HepG2 (cell line): ENCODE results near the gene COLEC12. TPM values are rescaled to one million over a fixed set of nuclear protein-coding genes. Genes with fewer than 3 reads are reported as not detected.

ENCODE experiments used
- ETV6 ChIP-seq: sonication (generic); formaldehyde crosslinking; conservative IDR thresholded peaks from 2 replicates; pipeline ENCODE4 v1.4.0; 2020; ENCODE audit warnings: missing genetic modification reagents
- FOXO1 ChIP-seq: sonication (generic); formaldehyde crosslinking; IDR thresholded peaks from 2 replicates; pipeline ENCODE4 v1.4.0; 2020; ENCODE audit warnings: missing genetic modification reagents
- GFI1 ChIP-seq: sonication (generic); formaldehyde crosslinking; IDR thresholded peaks from 2 replicates; pipeline ENCODE4 v1.5.0; 2020; ENCODE audit warnings: missing genetic modification reagents, mild to moderate bottlenecking, borderline replicate concordance
- JUNB ChIP-seq: sonication (generic); formaldehyde crosslinking; IDR thresholded peaks from 2 replicates; pipeline ENCODE4 v1.8.0; 2022; ENCODE audit warnings: missing genetic modification reagents, mild to moderate bottlenecking, borderline replicate concordance
- MIXL1 ChIP-seq: IDR thresholded peaks from 2 replicates; pipeline ENCODE4 v1.6.1; 2016
- NR2F6 ChIP-seq, 2 experiments: IDR thresholded peaks; 2 replicates each; pipeline ENCODE4 v1.6.1; 2016; ENCODE audit warnings: antibody characterized with exemption in 1 of 2, mild to moderate bottlenecking in 1 of 2
- RARA ChIP-seq: IDR thresholded peaks from 2 replicates; pipeline ENCODE4 v1.6.1; 2016; ENCODE audit warnings: missing genetic modification reagents, missing compliant biosample characterization
- SSRP1 ChIP-seq: IDR thresholded peaks from 2 replicates; pipeline ENCODE4 v1.6.1; 2016; ENCODE audit warnings: control low read depth
- ZFP36L2 ChIP-seq: sonication (generic); formaldehyde crosslinking; IDR thresholded peaks from 2 replicates; pipeline ENCODE4 v1.4.0; 2020; ENCODE audit warnings: missing genetic modification reagents
- polyA plus RNA-seq, 8 experiments: library from polyadenylated mRNA; depleted of rRNA in 3 of 8; stranded (reverse) in 7 of 8; unstranded in 1 of 8; fragments of >200 nt; fragmentation: Illumina TruSeq in 4 of 8; extraction: Trizol in 4 of 8; gene quantifications; 2 replicates each; pipeline versions ENCODE4 v1.2.1 to v1.2.3, GENCODE V29; 2011 to 2016; ENCODE audit warnings: low read depth in 4 of 8, missing spikeins in 1 of 8, mixed read lengths in 1 of 8; ENCODE audit not compliant: insufficient read depth in 1 of 8
- total RNA-seq, 5 experiments: library from RNA; depleted of rRNA; stranded (reverse); fragments of >200 nt; fragmentation: Illumina TruSeq; extraction: Trizol; gene quantifications; 2 replicates each; pipeline ENCODE4 v1.2.3, GENCODE V29; 2016; ENCODE audit warnings: low read depth in 1 of 5
- TF ChIP-seq, protein P1 (sequence below): sonication (generic); formaldehyde crosslinking; IDR thresholded peaks from 2 replicates; pipeline ENCODE4 v1.4.0; 2020; ENCODE audit warnings: missing genetic modification reagents
- TF ChIP-seq, protein P2 (sequence below): sonication (generic); formaldehyde crosslinking; IDR thresholded peaks from 2 replicates; pipeline ENCODE4 v1.4.0; 2020; ENCODE audit warnings: missing genetic modification reagents
- TF ChIP-seq, protein P3 (sequence below): sonication (generic); formaldehyde crosslinking; IDR thresholded peaks from 2 replicates; pipeline ENCODE4 v1.5.1; 2020; ENCODE audit warnings: mild to moderate bottlenecking, missing genetic modification reagents, borderline replicate concordance
- TF ChIP-seq, protein P4 (sequence below): sonication (generic); formaldehyde crosslinking; IDR thresholded peaks from 2 replicates; pipeline ENCODE4 v1.8.0; 2022; ENCODE audit warnings: missing genetic modification reagents, low read depth, mild to moderate bottlenecking, borderline replicate concordance
- TF ChIP-seq, protein P5 (sequence below): sonication (generic); formaldehyde crosslinking; IDR thresholded peaks from 2 replicates; pipeline ENCODE4 v1.4.0; 2020; ENCODE audit warnings: missing genetic modification reagents, borderline replicate concordance
- TF ChIP-seq, protein P6 (sequence below): sonication (generic); formaldehyde crosslinking; IDR thresholded peaks from 2 replicates; pipeline ENCODE4 v1.4.0; 2020; ENCODE audit warnings: missing genetic modification reagents, borderline replicate concordance

COLEC12 gene
- total and polyA plus RNA-seq, 2 of the 13 experiments (the other 11 are each of a cell fraction or from before 2014, with no cell fraction given): 0.02 to 0.11 TPM

DNA sequence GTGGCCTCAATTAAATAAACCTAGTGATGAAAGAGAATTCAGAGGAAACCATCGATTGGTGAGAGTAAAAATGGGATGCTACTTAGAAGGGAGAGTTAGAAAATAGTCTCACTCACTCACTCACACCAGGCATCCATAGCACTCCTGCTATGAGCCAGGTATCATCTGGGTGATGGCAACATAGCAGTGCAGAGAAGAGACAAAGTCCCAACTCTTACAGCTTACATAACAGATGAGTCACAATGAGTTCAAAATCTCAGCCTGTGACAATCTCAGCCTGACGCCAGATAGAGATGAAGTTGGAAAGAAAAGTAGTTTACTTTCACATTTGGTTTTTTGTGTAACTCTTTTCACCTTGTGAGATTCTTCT is 177.3 kb downstream of the COLEC12 start (continued):
- TF ChIP-seq, protein P1, sequence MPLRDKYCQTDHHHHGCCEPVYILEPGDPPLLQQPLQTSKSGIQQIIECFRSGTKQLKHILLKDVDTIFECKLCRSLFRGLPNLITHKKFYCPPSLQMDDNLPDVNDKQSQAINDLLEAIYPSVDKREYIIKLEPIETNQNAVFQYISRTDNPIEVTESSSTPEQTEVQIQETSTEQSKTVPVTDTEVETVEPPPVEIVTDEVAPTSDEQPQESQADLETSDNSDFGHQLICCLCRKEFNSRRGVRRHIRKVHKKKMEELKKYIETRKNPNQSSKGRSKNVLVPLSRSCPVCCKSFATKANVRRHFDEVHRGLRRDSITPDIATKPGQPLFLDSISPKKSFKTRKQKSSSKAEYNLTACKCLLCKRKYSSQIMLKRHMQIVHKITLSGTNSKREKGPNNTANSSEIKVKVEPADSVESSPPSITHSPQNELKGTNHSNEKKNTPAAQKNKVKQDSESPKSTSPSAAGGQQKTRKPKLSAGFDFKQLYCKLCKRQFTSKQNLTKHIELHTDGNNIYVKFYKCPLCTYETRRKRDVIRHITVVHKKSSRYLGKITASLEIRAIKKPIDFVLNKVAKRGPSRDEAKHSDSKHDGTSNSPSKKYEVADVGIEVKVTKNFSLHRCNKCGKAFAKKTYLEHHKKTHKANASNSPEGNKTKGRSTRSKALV: no peak
- TF ChIP-seq, protein P2, sequence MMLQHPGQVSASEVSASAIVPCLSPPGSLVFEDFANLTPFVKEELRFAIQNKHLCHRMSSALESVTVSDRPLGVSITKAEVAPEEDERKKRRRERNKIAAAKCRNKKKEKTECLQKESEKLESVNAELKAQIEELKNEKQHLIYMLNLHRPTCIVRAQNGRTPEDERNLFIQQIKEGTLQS (CRISPR knock-in tag): peak; percentile 90
- TF ChIP-seq, protein P3, sequence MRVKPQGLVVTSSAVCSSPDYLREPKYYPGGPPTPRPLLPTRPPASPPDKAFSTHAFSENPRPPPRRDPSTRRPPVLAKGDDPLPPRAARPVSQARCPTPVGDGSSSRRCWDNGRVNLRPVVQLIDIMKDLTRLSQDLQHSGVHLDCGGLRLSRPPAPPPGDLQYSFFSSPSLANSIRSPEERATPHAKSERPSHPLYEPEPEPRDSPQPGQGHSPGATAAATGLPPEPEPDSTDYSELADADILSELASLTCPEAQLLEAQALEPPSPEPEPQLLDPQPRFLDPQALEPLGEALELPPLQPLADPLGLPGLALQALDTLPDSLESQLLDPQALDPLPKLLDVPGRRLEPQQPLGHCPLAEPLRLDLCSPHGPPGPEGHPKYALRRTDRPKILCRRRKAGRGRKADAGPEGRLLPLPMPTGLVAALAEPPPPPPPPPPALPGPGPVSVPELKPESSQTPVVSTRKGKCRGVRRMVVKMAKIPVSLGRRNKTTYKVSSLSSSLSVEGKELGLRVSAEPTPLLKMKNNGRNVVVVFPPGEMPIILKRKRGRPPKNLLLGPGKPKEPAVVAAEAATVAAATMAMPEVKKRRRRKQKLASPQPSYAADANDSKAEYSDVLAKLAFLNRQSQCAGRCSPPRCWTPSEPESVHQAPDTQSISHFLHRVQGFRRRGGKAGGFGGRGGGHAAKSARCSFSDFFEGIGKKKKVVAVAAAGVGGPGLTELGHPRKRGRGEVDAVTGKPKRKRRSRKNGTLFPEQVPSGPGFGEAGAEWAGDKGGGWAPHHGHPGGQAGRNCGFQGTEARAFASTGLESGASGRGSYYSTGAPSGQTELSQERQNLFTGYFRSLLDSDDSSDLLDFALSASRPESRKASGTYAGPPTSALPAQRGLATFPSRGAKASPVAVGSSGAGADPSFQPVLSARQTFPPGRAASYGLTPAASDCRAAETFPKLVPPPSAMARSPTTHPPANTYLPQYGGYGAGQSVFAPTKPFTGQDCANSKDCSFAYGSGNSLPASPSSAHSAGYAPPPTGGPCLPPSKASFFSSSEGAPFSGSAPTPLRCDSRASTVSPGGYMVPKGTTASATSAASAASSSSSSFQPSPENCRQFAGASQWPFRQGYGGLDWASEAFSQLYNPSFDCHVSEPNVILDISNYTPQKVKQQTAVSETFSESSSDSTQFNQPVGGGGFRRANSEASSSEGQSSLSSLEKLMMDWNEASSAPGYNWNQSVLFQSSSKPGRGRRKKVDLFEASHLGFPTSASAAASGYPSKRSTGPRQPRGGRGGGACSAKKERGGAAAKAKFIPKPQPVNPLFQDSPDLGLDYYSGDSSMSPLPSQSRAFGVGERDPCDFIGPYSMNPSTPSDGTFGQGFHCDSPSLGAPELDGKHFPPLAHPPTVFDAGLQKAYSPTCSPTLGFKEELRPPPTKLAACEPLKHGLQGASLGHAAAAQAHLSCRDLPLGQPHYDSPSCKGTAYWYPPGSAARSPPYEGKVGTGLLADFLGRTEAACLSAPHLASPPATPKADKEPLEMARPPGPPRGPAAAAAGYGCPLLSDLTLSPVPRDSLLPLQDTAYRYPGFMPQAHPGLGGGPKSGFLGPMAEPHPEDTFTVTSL (CRISPR knock-in tag): peak; percentile 73; the same call in 1 of the 2 replicates
- TF ChIP-seq, protein P4, sequence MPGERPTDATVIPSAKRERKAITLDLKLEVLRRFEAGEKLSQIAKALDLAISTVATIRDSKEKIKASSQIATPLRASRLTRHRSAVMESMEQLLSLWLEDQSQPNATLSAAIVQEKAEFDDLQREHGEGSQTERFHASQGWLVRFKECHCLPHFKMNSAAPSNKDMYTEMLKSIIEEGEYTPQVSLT (CRISPR knock-in tag): no peak
- TF ChIP-seq RARA (CRISPR knock-in tag) (peak; percentile 90), SSRP1 (CRISPR knock-in tag) (0 out of 2 replicates have a peak, but pooled peaks have one; percentile 60), ETV6 (CRISPR knock-in tag) (no peak), MIXL1 (CRISPR knock-in tag) (peak; percentile 29; the same call in 1 of the 2 replicates), ZFP36L2 (CRISPR knock-in tag) (no peak), JUNB (peak; percentile 77), FOXO1 (CRISPR knock-in tag) (peak; percentile 34; the same call in 1 of the 2 replicates), NR2F6 (IDR thresholded peaks at IDR 0.05) (no peak), NR2F6 (CRISPR knock-in tag; IDR thresholded peaks at IDR 0.05) (peak; percentile 27; the same call in 1 of the 2 replicates), GFI1 (CRISPR knock-in tag) (peak; percentile 98)
- TF ChIP-seq, protein P5, sequence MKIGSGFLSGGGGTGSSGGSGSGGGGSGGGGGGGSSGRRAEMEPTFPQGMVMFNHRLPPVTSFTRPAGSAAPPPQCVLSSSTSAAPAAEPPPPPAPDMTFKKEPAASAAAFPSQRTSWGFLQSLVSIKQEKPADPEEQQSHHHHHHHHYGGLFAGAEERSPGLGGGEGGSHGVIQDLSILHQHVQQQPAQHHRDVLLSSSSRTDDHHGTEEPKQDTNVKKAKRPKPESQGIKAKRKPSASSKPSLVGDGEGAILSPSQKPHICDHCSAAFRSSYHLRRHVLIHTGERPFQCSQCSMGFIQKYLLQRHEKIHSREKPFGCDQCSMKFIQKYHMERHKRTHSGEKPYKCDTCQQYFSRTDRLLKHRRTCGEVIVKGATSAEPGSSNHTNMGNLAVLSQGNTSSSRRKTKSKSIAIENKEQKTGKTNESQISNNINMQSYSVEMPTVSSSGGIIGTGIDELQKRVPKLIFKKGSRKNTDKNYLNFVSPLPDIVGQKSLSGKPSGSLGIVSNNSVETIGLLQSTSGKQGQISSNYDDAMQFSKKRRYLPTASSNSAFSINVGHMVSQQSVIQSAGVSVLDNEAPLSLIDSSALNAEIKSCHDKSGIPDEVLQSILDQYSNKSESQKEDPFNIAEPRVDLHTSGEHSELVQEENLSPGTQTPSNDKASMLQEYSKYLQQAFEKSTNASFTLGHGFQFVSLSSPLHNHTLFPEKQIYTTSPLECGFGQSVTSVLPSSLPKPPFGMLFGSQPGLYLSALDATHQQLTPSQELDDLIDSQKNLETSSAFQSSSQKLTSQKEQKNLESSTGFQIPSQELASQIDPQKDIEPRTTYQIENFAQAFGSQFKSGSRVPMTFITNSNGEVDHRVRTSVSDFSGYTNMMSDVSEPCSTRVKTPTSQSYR (CRISPR knock-in tag): 0 out of 2 replicates have a peak, but pooled peaks have one; percentile 34
- TF ChIP-seq, protein P6, sequence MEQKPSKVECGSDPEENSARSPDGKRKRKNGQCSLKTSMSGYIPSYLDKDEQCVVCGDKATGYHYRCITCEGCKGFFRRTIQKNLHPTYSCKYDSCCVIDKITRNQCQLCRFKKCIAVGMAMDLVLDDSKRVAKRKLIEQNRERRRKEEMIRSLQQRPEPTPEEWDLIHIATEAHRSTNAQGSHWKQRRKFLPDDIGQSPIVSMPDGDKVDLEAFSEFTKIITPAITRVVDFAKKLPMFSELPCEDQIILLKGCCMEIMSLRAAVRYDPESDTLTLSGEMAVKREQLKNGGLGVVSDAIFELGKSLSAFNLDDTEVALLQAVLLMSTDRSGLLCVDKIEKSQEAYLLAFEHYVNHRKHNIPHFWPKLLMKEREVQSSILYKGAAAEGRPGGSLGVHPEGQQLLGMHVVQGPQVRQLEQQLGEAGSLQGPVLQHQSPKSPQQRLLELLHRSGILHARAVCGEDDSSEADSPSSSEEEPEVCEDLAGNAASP (CRISPR knock-in tag): peak; percentile 87; the same call in 1 of the 2 replicates
